HTR-8/SVneo (cell line): ENCODE results near the gene SLC37A2.

Source experiments
- DNase-seq: peaks from one replicate; pipeline ENCODE4 v3.0.0; 2011; ENCODE audit warnings: low spot score, mixed read lengths; ENCODE audit not compliant: insufficient read length
- FAIRE-seq: peaks from 2 replicates; lab custom pipeline; 2011; peaks lifted over from hg19 to GRCh38; lab: Jason Lieb, UNC

Gene SLC37A2

DNA sequence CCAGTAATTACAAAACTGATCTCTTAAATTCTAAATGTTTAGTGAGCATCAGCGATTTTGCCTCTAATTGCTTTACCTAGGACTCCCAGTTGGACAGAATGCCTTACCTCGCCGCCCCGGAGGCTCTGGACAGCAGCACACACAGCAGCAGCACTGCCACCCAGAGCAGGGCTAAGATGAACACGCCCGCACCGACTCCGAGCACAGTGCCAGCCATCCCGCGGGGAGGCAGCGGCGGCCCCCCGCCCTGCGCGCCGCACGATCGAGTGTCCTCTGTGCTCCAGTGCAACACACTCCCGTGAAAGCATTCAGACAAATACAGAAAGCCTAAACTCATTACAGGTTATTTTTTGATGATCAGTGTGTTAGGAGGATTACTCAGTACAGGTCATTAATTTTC, 38.9 kb downstream of the SLC37A2 start:
- FAIRE-seq (no peak), DNase-seq (no peak)

DNA sequence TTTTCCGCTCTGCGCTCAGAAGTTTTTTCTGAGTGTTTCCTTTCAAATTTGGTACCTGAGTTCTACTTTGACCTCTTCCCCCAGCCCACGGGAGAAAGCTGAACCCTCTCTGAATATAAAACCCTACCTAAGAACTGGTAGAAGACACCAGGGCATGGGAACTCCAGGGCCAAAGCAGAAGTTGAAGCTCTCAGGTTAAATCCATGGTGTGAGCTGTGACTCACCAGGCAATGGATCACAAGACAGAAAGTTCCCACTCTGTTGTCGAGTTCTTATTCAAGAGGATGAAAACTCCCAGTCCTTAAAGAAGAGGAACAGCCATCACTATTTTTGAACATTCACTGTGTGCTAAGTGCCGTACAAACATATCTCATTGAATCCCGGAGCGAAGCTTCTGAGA, 39.4 kb downstream of the SLC37A2 start:
- DNase-seq (no peak), FAIRE-seq (no peak)

DNA sequence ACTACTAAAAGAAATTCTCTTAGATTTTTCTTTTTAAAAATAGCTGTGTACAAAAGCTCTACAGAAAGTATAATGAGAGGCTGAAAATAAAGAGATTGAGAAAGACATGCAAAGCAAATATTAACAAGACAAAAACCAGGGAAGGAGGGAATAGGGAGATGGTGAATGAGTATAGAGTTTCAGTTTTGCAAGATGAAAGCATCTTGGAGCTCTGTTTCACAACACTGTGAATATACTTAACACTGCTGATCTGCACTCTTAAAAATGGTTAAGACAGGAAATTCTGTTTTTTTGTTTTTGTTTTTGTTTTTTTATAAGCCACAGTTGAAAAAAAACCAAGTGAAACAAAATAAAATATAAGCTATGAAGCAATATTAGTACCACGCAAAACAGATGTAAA, 42.8 kb downstream of the SLC37A2 start:
- FAIRE-seq (no peak), DNase-seq (no peak)

DNA sequence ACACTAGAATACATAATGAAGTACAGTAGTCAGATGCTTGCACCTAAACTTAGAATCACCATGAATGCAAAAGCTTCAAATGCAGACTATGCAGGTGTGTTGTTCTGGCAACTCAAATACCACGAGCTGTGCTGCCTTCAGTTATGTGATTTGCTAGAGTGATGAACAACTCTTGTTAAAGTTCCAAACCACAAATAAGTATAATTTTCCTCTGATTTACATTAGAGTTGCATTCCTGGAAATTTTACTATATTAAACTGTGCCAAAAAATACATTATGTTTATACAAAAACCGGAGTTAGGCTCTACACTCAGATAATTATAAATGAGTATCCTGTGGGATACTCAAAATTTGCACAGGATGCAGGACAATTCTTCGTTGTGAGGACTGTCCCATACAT, 45.4 kb downstream of the SLC37A2 start:
- DNase-seq, result no peak
- FAIRE-seq, result no peak

DNA sequence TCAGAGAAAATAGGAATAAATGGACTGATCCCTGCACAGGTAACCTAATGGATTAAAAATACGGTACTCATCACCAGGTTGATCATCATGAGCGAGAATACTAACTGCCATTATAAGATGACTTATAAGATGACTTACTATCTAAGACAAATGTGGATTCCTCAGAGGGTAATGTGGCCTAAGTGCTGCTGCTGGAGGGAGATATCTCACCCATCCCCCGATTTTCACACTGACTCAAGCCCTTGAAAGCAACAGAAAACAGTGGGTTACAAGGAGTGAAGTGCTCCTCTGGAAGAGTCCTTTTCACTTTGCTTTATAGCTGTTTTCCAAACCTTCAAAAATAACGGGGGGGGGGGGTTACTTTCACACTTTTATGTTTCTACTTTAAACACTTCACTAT, 47.4 kb downstream of the SLC37A2 start:
- FAIRE-seq (no peak), DNase-seq (no peak)

DNA sequence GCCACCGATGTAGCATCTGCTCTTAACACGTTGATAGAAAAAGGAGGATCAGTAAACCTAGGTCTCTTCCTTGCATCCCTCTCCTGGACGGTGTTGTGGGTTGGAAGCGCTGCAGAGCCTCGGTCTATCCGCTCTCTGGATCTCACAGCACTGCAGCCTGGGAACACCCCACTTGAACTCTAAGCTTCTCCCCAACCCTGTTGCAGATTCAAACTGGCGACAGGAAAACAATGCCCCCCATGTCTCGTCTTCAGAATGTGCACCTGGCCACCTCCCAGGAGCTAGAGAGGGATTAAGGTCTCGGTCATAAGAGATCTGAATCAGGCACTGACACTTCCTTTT, 47.9 kb downstream of the SLC37A2 start:
- no peak for DNase-seq
- no peak for FAIRE-seq

DNA sequence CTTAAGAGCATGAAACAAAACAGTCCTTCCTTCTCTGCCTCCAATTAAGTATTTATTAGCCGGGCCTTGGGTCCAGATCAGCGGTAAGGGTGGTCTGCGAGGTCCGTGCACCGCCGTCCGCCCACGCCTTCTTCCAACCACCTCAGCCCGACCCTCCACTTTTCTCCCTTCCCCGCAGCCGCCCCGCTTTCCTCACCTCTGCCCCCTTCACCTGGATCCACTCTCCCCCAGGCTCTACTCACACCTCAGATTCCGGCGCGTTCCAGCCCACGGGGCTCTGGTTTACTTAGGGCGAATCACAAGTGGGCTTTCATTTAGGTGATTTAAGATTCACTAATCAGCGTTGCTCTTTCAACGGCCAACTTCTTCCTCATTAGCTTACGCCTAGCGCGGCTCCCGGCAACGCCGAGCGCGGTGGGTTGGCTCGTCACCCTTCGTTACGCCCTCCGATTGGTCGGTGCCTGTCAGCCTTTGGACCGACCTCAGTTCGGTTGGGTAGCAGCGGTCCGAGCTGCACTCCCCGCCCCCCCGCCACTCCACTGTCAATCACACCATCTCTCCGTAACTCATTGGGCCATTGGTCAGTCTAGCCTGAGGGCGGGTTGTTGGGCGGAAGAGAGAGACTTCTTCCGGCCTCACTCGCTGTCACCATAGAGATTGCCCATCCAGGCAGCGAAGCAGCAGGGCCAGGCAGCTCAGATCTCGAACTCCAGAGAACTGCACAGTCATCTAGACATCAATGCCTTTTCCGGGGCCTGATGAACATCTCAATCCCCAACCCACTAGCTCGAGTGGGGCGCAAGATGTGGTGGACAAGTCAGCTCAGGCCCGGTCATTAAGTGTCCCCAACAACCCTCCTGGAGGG, 48.5 kb downstream of the SLC37A2 start, which contains the start of gene TMEM218:
Gene TMEM218 (minus strand): TSS at position 284 of the 865 bp plus-strand sequence. CDS start 9,385 bp downstream, outside the sequence.
- DNase-seq (peak; percentile 94), FAIRE-seq (peak; percentile 85)

DNA sequence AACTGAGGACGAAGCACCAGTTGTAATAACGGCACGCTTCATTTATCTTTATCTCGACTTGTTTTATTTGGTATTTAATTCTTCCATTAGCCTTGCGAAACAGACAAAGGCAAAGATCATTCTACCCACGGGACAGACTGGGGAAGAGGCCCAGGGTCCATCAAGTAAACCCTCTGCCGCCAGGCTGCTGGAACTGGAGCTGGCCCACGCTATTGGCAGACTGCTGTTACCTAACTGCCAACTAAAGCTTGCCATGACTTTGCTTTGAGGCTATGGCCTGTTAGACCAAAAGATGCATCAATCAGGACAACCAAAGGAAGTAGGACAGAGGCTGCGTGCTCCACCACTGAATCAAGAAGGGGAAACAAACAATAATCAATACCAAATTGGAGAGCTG, 49.1 kb downstream of the SLC37A2 start:
- FAIRE-seq, result no peak
- no peak for DNase-seq

DNA sequence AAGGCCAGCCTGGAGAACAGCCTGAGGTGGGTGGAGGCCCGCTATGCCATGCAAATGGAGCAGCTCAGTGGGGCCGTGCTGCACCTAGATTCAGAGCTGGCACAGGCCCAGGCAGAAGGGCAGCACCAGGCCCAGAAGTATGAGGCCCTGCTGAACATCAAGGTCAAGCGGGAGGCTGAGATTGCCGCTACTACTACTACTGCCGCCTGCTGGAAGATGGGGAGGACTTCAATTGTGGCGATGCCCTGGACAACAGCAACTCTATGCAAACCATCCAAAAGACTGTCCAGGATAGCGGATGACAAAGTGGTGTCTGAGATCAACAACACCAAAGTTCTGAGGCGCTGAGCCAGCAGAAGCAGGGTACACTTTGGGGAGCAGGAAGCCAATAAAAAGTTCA, 51.4 kb downstream of the SLC37A2 start:
- DNase-seq (no peak), FAIRE-seq (no peak)

DNA sequence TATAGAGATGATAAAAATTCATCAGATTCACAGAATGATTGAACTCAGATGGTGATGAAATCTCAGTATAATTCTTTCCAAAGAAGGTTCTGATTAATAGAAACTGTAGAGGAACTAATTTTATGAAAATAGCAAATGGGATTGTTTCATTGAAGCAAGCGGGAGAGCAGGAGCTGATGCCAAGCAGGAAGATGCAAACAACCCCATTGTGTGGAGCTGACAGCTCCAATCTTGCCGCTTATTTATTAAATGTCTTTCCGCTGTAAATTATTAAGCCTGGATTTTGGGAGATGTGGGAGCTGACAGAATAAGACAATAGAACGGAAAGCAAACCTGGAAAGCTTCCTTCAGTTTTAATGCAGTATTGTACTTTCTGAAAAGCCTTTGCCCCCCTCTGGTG, 54.3 kb downstream of the SLC37A2 start:
- DNase-seq (no peak), FAIRE-seq (no peak)

DNA sequence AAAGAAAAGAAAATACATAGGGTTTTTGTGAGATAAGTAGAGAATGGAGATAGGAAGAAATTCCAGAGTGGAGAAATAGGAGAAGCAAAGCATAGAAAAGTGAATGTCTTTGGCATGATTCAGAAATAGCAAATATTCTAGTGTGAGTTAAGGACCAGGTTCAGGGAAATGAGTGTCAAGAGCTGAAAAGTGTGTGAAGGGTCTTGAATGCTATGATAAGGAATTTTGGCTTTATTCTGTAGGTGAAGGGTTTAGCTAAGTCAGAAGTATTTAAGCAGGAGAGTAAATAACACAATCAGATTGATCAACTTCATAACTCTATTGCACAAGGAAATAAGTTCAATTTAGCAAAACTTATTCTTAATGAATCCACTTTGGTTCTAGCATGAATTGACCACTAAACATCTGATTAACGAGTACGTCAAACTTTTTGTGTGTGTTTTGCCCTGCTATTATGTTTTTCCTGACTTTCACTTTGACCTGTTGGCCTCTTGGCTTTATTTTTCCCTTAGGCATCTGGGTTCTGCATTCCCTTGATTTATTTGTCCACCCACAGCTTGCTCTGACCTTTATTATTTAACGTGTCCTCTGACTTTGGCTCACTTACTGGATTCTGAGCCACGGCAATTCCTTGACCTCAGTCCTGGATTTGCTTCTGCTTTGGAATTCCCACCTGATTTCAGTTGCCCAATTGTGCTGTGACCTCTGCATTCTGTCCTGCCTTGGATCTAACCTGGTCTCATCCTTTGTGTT, 60.3 kb downstream of the SLC37A2 start:
- FAIRE-seq, result no peak
- DNase-seq, result no peak

DNA sequence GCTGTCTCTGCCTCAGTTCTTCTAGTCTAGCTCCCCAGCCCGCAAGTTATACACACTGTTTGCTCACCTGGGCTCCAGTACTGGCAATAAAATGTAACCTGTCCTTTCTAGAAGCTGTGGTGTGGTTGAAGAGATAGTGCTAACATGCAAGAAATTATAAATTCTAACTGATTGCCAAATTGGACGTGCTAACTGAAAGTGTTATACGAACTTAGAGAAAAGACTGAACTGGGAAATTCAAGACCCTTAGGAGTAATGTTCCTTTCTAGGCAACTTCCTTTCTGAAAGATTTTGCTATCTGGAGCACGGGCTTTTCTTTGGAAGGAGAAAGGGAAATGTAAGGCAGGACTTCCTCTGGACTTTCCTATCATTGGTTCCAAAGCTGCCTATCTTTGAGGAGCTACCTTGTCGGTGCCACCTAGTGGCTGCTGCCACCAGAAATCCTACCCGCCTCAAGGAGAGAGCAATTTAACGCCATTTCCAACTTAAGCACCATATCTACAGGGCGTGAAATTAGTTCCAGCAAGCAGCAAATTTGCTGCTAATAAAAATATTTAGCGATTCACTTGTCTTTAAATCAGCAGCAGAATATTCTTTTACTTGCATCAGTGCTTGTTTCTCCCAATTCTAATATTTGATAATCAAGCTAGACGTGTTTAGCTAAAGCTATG, 61.0 kb downstream of the SLC37A2 start:
- FAIRE-seq, result no peak
- DNase-seq, result peak; percentile 51

DNA sequence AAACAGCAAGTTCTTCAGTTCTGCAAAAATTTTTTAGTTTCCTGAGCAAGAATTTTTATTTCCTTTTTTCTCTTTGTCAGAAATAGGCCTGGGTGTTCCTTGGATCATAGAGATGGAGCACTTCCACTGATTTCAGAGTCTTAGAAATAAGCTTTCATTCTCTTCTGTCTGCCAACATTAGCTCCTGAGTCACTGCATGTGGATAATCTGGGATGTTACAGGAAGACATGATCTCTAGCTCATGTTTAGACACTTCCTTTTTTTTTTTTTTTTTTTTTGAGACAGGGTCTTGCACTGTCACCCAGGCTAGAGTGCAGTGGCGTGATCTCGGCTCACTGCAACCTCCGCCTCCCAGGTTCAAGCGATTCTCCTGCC, 61.5 kb downstream of the SLC37A2 start:
- DNase-seq, result no peak
- FAIRE-seq, result no peak

DNA sequence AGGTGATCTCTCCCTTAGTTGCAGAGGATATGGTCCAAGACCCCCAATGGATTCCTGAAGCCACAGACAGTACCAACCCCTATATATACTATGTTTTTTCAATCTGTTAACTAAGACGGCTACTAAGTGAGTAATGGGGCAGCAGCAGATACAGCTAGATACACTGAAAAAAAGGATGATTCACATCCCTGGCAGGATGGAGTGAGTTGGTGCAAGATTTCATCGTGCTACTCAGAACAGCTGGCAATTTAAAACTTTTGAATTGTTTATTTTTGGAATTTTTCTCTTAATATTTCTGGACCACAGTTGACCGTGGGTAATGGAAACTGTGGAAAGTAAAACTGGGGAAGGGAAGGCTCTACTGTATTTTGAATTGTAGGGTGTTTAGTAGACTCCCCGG, 65.3 kb downstream of the SLC37A2 start:
- FAIRE-seq, result no peak

DNA sequence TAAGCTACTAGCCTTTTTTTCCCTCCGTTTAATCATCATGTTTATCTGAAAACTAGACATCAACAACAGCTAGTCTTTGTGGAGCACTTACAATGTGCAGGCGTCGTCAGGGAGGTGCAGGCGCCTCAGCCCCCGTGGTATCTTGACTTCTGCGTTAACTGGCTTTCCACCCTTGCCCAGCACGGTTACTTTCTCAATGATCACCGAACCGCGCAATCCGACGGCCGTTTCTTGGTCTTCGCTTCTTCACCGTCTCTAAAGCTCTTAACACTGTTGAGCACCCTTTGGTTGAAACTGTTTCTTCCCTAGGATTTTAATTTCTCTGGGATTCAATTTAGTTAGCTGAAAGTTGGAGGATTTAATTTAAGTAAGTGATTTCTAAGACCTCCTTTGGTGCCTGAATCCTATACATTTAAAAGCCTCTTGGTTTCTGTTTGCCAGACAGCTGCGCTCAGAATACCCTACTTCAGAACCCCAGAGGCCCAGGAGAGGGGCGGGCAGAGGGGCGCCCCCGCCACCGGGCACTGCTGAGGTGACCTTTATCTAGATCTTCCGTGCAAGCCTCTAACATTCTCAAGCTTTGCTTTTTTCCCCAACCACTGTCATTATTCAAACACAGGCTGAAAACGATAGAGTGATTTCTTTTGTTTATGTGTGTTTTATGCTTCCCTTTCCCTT, 66.3 kb downstream of the SLC37A2 start:
- FAIRE-seq (no peak), DNase-seq (no peak)

More for the DNA sequence above, 65.3 kb downstream of the SLC37A2 start:
- DNase-seq, result no peak

DNA sequence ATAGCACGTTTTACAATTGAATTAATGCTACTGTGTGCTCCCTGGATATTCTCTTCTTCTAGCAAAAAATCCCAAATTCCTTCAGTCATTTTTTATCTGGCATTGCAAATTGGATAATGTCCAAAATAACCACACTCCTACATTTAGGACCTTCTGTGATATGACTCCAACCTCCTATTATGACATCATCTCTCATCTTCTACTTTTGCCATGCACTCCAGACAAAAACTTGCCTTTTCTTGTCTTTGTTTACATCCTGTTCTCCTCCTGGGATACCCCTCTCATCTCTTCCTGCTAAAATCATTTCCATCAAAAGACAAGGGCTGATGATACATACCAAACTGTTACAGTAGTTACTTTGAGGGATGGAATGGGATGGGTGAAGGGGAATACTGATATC, 69.0 kb downstream of the SLC37A2 start:
- DNase-seq (no peak), FAIRE-seq (no peak)

DNA sequence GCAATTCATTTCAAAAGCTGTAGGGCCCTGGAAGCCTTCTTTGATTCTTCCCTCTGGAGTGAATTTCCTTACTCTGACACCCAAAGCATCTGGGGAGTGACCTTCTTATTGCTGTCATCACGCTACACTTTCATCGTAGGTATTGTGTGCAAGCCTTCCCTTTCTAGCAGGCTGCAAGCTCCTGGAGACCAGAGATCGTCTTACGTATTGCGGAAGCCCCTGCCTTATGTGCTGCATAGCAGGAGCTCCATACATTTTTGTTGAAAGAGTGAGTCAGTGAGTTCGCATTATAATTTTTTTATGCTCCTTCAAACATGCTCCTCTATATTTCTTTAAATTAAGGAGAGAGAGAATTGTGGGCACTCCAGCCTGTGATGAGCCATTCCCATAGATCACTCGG, 69.5 kb downstream of the SLC37A2 start:
- FAIRE-seq, result no peak
- no peak for DNase-seq

DNA sequence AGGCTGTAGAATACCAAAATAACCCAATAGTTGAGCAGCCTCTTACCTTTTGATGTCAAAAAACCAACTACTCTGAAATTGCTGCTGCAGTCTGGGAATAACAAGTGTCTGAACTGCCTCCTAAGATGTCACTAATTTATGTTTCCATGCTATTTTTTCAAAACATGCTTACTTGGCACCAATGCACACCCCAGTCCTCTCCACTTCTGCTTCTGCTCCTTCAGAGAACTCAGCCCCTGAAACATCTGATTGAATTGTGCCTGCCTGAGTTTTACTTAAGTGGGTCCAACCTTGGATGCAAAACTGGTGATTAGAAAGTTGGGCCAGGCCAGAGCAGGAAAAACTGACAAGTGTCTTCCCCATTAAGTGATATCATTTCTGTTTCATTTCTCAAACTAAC, 72.9 kb downstream of the SLC37A2 start:
- no peak for FAIRE-seq

DNA sequence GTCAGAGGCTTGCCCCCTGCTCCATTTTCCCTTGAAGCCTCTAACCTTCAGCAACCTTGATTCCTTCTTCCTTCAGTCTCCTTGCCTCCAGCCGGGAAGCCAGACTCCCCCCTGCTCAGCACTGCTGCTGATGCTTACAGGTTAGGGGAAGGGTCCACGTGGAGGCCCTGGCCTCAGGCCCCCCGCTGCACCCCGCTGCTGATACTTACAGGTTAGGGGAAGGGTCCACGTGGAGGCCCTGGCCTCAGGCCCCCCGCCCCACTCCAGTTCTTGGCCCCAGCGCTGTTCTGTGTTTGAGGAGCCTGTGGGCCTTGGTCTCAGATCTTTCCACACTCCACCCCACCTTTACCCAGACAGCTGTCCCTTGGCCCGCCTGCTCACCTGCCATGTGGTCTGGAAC, 75.9 kb downstream of the SLC37A2 start:
- FAIRE-seq, result no peak
- no peak for DNase-seq

More for the DNA sequence above, 72.9 kb downstream of the SLC37A2 start:
- DNase-seq, result no peak

DNA sequence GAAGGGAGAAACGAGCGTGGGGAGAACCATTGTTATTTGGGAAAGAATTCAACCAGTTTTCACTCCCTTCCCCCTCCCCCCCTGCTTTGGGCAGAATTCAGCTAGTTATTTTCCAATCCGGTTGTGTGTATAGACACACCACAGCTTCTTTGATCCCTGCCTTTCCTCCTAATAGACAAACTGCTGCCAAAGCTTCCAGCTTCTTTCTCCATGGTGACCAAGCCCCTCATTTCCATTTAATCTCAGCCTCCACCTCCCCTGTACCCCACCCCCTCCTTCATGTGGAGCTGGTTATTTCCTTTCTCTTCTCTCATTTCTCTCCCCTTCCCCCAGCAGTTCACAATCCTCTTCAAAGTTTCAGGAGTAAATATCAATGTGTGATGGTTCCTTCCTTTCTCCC, 76.7 kb downstream of the SLC37A2 start:
- no peak for DNase-seq
- no peak for FAIRE-seq
